ENCODE results near the gene HMGCS1. TPM values are rescaled to one million over a fixed set of nuclear protein-coding genes. Genes with fewer than 3 reads are reported as not detected.

Gene HMGCS1
- total and polyA plus RNA-seq, 9 of the 15 experiments (the other 6 are each of a cell fraction or from before 2014, with no cell fraction given), result 43.7 to 337 (median 111) TPM

DNA sequence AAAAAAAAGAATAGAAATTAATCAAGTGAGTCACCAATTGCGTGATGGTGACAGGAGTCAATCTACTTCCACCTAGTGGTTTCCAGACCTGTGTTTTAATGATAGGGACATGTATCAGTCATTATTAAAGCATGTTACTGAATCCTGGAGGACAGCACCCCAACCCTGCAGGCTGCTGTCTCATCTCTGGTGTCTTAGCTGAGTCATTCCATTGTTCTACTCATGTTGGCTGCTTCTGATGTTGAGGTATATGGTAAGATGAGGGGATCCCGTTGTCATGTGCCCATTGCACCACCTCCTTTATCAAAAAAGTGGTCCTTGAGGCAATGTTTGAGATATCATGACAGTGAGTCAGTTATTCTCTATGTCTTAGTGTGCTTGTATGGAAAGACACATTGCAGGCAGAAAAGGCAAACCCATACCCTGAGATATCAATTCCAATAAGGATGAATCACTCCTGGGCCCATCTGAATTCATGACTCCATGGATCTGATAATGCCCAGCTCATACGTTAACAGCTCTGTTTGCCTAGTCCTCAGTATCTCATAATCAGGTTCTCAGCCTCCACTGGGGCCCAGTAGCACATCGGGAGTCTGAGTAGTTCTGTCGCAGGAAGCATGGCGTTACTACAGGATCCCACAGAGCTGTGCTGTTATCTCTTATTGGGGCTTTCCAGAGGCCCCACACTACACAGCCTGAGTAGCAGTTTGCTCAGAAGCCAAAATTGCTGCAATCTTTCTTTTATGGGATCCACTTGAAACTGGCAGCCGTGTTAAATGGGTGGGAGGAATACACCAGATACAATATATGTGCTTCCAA lies 31.2 kb downstream of the HMGCS1 start (continued):
- TF ChIP-seq, protein P1, sequence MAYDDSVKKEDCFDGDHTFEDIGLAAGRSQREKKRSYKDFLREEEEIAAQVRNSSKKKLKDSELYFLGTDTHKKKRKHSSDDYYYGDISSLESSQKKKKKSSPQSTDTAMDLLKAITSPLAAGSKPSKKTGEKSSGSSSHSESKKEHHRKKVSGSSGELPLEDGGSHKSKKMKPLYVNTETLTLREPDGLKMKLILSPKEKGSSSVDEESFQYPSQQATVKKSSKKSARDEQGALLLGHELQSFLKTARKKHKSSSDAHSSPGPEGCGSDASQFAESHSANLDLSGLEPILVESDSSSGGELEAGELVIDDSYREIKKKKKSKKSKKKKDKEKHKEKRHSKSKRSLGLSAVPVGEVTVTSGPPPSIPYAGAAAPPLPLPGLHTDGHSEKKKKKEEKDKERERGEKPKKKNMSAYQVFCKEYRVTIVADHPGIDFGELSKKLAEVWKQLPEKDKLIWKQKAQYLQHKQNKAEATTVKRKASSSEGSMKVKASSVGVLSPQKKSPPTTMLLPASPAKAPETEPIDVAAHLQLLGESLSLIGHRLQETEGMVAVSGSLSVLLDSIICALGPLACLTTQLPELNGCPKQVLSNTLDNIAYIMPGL (CRISPR knock-in tag; IDR thresholded peaks at IDR 0.05), result no peak
- TF ChIP-seq, protein P2, sequence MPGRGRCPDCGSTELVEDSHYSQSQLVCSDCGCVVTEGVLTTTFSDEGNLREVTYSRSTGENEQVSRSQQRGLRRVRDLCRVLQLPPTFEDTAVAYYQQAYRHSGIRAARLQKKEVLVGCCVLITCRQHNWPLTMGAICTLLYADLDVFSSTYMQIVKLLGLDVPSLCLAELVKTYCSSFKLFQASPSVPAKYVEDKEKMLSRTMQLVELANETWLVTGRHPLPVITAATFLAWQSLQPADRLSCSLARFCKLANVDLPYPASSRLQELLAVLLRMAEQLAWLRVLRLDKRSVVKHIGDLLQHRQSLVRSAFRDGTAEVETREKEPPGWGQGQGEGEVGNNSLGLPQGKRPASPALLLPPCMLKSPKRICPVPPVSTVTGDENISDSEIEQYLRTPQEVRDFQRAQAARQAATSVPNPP (IDR thresholded peaks at IDR 0.05; ENCODE audit: borderline replicate concordance, insufficient read depth, insufficient read length), result no peak
- TF ChIP-seq SETDB1 (IDR thresholded peaks at IDR 0.05; ENCODE audit: low read length) (no peak), ZNF79 (CRISPR knock-in tag; IDR thresholded peaks at IDR 0.05; ENCODE audit: low read depth) (no peak), CREB3 (tag; conservative IDR thresholded peaks at IDR 0.05; ENCODE audit: low read depth) (0 out of 2 replicates have a peak, but pooled peaks have one; percentile 34), ZNF217 (CRISPR knock-in tag; IDR thresholded peaks at IDR 0.05) (no peak), CXXC5 (CRISPR knock-in tag; IDR thresholded peaks at IDR 0.05) (0 out of 2 replicates have a peak, but pooled peaks have one; percentile 28), ZNF174 (CRISPR knock-in tag; IDR thresholded peaks at IDR 0.05) (no peak), NRF1 (conservative IDR thresholded peaks at IDR 0.05 in 1 of 2, IDR thresholded peaks at IDR 0.05 in 1 of 2) (no peak), HMGN3 (IDR thresholded peaks at IDR 0.05; ENCODE audit: borderline replicate concordance, extremely low read depth, insufficient read length, low read depth, low read length) (no peak), ELF2 (CRISPR knock-in tag; IDR thresholded peaks at IDR 0.05) (no peak), TSHZ1 (CRISPR knock-in tag; IDR thresholded peaks at IDR 0.05) (no peak), ZNF133 (CRISPR knock-in tag; IDR thresholded peaks at IDR 0.05) (no peak), TAF7 (tag; IDR thresholded peaks at IDR 0.05) (no peak), ZNF24 (IDR thresholded peaks at IDR 0.05) (no peak), SAP30 (IDR thresholded peaks at IDR 0.05; ENCODE audit: borderline replicate concordance, insufficient read depth, low read depth, low read length, poor library complexity, severe bottlenecking) (no peak), HEY1 (CRISPR knock-in tag; IDR thresholded peaks at IDR 0.05; ENCODE audit: borderline replicate concordance) (no peak), NCOA1 (IDR thresholded peaks at IDR 0.05; ENCODE audit: low read depth) (no peak)
- TF ChIP-seq, protein P3, sequence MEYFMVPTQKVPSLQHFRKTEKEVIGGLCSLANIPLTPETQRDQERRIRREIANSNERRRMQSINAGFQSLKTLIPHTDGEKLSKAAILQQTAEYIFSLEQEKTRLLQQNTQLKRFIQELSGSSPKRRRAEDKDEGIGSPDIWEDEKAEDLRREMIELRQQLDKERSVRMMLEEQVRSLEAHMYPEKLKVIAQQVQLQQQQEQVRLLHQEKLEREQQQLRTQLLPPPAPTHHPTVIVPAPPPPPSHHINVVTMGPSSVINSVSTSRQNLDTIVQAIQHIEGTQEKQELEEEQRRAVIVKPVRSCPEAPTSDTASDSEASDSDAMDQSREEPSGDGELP (CRISPR knock-in tag; IDR thresholded peaks at IDR 0.05; ENCODE audit: borderline replicate concordance), result no peak
